A549 (cell line): ENCODE measurements around the gene LDHAL6B.

Experiments used
- GATA3 ChIP-seq: IDR thresholded peaks from 2 replicates; pipeline ENCODE4 v1.6.1; 2012; ENCODE audit warnings: borderline replicate concordance
- JUN ChIP-seq, 2 experiments: fragments of >200 bp; sonication (Bioruptor Twin); formaldehyde crosslinking; IDR thresholded peaks; 2 replicates in 1 of 2; 3 replicates in 1 of 2; pipeline ENCODE4 v1.6.1; 2016 to 2017
- ZFP36 ChIP-seq: fragments of 450-650 bp; IDR thresholded peaks from 2 replicates; pipeline ENCODE4 v1.6.1; 2014; ENCODE audit warnings: borderline replicate concordance; ENCODE audit not compliant: partially characterized antibody
- TF ChIP-seq, protein P1 (sequence below): fragments of >200 bp; sonication (Bioruptor Twin); formaldehyde crosslinking; IDR thresholded peaks from 3 replicates; pipeline ENCODE4 v1.5.1; 2016

GRCh38 chr15:59229453-59229852 is 22.8 kb downstream of the LDHAL6B start:
- TF ChIP-seq, protein P1, sequence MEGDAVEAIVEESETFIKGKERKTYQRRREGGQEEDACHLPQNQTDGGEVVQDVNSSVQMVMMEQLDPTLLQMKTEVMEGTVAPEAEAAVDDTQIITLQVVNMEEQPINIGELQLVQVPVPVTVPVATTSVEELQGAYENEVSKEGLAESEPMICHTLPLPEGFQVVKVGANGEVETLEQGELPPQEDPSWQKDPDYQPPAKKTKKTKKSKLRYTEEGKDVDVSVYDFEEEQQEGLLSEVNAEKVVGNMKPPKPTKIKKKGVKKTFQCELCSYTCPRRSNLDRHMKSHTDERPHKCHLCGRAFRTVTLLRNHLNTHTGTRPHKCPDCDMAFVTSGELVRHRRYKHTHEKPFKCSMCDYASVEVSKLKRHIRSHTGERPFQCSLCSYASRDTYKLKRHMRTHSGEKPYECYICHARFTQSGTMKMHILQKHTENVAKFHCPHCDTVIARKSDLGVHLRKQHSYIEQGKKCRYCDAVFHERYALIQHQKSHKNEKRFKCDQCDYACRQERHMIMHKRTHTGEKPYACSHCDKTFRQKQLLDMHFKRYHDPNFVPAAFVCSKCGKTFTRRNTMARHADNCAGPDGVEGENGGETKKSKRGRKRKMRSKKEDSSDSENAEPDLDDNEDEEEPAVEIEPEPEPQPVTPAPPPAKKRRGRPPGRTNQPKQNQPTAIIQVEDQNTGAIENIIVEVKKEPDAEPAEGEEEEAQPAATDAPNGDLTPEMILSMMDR = no peak
- TF ChIP-seq GATA3 (no peak), JUN (IDR thresholded peaks at IDR 0.05) (no peak), ZFP36 (no peak)
